ENCODE results near the gene EXOC6B.

The EXOC6B gene

DNA sequence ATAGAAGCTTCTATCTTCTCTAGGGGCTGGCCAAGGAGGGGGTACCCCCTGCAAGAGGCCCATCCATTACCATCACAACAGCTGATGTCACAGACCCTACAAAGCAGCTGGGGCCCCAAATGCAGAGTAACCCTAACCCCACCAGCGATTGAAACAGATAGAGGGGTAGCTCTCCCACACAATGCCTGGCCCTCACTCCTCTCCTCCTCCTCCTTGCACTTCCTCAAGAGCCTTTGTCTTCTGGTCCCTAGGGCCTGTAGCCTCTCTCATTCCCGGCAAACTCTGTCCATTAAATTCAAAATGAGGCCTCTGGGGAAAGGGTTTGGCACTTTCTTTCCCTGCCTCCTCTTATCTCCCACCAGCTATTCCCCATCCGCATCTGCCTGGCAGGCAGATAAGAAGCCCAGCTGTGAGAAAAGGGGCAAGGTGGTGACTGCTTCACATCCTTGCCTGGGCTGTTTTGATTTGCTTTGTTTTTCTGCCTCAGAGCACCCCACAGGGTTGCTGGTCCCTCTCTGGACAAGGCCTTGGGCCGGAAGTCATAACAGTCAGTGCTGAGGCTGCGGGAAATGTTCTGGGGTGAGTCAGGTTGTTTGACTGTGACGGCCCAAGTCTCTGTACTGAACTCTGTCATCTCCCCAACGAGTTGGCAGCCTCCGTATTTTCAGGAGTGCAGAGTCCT lies 652.1 kb downstream of the EXOC6B start:
- Histone ChIP-seq H3K4me3 (no peak overlapping the region), H3K27ac (no peak overlapping the region)

DNA sequence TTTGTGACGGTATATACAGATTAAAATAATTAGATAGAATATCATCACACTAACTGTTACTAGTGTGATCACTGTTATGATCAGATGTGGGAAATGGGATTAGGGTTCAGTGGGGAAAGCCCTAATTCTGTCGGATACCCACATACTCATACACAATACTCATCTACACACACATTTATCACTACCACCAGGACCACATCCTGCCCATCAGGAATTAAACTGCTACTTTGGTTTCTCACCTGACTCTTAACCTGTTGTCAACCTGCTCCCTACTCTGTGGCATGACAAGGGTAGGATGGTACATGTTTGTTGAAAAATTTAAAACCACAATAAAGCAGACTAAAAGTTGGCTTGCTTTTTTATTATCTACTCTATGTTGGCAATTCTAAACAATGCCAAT lies 653.4 kb downstream of the EXOC6B start:
- H3K27ac ChIP-seq: no peak overlapping the region
- H3K4me3 ChIP-seq: no peak overlapping the region

DNA sequence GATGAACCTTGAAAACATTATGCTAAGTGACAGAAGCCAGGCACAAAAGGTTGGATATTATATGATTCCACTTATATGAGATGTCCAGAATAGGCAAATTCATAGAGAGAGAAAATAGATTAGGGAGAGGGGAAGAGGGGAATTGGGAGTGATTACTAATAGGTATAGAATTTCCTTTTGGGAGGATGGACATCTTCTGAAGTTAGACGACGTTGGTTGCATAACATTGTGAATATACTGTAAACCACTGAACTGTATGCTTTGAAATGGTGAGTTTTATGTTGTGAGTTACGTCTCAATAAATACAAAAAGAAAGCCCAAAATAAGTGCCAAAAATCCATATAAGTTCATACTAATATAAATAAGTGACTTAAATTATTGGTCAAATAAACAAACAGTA lies 659.6 kb downstream of the EXOC6B start:
- H3K4me3 ChIP-seq: no peak overlapping the region
- no peak overlapping the region for H3K27ac ChIP-seq

DNA sequence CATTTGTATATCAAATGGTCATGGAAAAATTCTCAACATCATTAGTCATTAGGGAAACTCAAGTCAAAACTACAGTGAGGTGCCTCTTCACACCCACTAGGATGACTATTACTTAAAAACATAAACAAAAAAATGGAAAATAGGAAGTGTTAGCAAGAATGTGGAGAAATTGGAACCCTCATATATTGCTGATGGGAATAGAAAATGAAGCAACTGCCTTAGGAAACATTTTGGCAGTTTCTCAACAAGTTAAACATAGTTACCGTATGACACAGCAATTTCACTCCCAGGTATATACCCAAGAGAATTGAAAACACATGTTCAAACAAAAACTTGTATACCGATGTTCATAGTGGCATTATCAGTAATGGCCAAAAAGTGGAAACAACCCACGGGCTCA lies 660.0 kb downstream of the EXOC6B start:
- no peak overlapping the region for H3K27ac ChIP-seq
- no peak overlapping the region for H3K4me3 ChIP-seq

DNA sequence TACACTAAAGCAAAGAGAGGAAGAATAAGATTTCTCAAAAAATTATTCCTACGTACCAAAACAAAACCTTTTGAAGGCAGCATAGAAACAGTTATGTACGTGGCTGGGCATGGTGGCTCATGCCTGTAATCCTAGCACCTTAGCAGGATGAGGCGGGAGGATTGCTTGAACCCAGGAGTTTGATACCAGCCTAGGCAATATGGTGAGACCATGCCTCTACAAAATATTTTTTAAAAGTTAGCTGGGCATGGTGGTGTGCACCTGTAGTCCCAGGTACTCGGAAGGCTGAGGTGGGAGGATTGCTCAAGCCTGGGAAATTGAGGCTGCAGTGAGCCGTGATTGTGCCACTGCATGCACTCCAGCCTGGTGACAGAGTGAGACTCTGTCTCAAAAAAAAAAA lies 663.3 kb downstream of the EXOC6B start:
- Histone ChIP-seq H3K27ac (no peak overlapping the region), H3K4me3 (no peak overlapping the region)

DNA sequence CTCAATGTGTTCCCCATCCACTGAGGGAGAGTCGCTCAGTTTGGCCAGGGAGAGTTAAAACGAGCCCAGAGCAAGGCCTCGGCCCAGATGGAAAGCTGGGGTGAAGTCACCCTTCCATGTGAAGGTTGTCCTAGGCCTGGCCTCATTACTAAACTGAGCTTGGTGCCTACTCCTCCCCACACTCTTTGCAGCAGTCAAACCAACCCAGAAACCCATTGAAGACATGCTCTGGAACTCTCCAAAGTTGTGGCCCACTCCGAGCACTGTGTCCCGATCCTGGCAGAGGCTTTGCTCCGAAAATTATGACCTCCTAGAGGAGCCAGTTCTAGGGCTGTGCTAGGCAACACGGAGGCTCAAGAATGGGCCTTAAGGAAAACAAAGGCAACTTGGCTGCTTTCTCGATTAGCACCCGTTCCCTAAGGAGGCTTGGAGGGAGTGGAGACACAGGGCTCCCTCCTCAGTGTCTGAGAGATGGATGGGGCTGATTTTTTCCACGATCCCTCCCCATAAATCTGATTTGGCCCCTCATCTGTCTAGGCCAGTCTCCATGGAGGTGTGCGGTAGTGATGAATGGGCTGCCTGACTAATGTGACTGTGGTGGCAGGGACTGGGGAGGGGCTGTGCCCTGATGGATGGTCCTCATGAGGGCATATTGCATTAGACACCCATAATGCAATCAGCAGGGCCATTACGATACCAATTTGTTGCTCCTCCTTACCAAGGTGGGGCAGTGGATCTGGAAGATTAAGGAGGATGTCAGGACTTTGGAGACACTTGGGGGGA lies 666.4 kb downstream of the EXOC6B start:
- Histone ChIP-seq H3K4me3 (no peak overlapping the region), H3K27ac (no peak overlapping the region)

DNA sequence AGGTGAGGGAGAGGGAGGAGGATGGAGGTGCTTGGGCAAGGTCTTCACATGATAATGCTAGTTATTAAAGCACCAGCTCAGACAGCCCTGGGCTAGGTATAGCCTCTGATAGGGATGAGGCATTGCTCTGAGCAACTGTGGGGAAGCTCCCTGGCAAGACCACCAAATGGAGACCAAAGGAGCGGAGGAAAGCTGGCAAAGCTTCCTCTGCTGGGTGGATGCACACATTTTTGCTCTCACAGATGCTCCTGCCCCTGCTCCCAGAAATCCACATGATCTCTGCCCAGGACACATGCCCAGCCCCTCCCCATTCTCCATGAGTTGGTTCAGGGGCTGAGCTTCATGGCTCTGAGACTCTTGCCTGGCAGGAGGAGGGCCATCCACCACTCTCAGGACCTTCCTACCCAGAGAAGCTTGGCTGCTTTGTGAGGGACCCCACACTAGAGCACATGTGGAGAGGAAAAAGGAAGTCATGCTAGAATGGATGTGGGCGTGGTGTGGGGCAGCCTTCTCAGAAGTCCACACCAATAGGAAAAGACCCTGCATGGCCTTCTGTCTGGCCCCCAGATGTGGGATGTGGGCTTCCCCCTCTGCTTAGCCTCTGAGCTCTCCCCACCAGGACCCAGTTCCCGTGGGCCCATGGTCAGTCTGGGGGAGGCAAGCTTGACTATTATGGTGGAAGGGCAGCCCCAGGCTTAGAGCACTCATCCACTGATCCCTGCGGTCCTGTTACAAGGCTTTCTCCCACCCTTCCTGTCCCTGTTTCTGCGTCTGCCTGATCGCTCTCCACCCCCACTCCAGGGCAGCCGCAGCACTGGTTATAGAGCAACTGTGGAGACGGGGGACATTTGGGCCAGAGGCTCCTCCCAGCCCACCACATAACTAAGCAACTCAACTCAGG lies 667.7 kb downstream of the EXOC6B start:
- no peak overlapping the region for H3K4me3 ChIP-seq
- no peak overlapping the region for H3K27ac ChIP-seq

DNA sequence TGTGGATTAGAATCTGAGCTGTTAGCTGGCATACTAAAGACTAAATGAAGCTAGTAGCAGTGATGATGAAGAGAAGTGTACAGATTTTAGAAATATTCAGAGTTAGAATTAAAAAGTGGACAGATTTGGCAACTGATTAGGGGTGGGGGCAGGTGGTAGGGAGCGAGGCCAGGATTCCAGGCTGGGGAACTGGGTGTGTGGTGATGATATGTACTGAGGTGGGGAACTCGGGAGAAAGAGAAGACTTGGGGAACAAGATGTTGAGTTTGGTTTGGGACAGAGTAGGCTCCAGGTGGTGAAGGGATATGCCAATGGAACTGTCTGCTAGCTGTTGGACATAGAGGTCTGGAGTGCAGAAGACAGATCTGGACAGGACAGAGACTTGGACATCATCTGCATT lies 669.0 kb downstream of the EXOC6B start:
- no peak overlapping the region for H3K27ac ChIP-seq
- H3K4me3 ChIP-seq: no peak overlapping the region

DNA sequence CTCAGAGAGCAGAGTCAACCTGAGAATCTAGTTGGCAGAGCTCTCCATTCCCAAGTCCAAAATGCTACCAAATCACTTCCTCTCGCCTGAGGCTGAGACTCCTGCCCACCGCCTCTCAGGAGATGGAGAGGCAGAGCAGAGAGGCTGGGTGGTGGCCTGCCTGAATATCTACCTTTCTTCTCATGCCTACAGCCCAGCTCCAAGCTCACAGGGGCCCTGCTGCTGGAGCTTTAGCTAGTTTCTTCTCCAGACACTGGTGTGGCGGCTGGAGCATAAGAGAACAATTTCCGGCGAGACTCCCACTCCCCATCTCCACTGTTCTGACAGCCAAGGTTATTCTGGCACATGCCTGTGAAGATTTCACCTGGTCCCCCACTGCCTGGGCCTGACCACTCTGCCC lies 670.1 kb downstream of the EXOC6B start:
- no peak overlapping the region for H3K27ac ChIP-seq
- no peak overlapping the region for H3K4me3 ChIP-seq

DNA sequence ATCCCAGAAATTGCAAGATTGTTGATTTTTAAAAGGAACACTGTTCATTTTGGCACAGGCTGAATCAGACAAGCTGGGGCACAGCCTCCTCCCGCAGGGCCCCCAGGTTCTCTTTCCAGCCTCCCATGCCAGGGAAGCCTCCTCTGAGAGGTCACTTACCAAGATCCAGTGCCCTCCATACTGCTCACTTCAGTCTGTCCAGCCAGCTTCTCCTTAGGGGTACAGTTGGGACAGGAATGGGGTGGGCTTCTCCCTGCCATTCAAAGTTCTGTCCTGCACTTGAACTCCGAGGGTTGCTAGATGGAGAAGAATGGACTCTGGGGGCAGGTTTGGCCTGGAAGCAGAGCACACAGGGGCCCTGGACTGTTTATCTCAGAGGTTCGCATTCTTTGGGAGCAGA lies 670.7 kb downstream of the EXOC6B start:
- Histone ChIP-seq H3K4me3 (no peak overlapping the region), H3K27ac (no peak overlapping the region)

DNA sequence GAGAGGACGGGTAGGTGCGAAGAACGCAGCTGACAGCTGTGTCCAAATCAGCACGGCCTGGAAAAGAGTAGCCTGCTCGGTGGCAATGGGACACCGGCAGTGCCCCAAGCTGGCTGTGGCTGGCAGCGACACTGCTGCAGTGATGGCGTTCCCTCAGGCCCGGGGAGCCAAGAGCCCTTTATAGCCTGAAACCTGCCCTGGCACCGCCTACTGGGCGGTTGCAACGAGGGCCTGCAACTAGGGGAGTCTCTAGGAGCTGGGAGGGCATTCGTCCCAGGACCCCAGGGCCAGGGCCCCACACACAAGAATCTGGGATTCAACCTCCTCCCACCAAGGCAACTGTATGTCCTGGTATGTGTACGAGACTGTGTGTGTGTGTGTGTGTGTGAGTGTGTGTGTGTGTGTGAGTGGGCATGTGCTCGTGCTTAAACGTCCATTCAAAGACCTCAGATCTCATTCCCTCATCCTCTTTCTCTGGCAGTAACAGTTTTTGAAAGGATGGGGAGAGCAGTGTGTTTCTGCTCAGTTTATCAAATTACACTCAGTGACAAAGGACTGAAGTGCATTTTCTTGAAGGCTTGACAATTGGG lies 671.4 kb downstream of the EXOC6B start:
- Histone ChIP-seq H3K27ac (no peak overlapping the region), H3K4me3 (no peak overlapping the region)

DNA sequence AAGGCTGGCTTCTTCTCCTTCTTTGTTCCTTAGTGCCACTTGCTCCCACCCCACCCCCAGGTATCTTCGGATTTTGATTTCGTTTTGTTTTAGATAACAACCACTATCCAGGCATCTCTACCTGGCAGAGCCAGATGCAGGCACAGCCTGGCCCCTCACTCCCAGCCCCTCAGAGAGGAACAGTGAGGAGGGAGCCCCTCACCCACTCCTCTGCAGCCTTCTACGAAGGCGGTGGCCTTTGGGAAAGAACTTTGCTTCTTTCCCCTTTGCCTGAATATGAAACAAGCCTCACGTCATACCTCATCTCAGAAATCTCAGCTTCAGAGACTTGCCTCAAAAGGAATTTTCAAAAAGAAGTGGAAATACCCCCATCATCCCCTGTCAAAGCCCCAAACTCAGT lies 671.9 kb downstream of the EXOC6B start:
- Histone ChIP-seq H3K27ac (no peak overlapping the region), H3K4me3 (no peak overlapping the region)

DNA sequence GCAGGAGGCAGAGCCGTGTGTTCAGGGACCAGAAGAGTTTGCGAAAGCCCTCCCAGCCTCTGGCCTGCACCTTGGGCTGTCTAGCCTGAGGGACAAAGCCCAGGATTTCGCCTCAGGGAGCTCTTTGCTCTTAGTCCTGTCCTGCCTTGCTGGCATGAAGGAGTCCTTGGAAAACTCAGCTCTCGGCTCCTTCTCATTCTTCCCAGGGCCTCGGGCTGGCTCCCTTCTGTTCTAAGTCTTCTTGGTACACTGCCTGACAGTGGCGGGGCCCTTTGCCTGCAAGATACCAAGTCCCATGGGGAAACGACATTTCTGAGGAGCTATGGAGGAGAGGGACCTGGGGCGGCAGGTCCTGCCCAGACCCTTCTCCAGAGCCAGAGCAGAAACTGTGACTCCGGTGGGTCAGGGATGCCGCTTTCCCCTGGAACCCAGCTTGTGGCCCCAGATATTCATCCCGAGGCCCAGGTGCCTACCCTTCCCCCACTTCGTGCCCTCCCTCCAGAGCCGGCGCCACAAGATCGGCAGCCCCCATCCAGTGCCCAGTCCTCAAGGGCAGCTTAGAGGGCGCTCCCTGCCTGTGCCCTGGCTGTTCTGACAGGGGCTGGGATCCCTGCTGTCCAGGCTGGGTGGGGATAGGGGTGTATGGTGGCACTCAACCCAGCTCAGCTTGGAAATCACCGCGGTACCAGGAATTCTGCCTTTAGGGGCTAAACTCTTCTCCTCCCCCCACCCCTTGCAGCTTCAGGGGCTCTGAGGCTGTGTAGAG lies 672.6 kb downstream of the EXOC6B start:
- no peak overlapping the region for H3K27ac ChIP-seq
- H3K4me3 ChIP-seq: no peak overlapping the region

DNA sequence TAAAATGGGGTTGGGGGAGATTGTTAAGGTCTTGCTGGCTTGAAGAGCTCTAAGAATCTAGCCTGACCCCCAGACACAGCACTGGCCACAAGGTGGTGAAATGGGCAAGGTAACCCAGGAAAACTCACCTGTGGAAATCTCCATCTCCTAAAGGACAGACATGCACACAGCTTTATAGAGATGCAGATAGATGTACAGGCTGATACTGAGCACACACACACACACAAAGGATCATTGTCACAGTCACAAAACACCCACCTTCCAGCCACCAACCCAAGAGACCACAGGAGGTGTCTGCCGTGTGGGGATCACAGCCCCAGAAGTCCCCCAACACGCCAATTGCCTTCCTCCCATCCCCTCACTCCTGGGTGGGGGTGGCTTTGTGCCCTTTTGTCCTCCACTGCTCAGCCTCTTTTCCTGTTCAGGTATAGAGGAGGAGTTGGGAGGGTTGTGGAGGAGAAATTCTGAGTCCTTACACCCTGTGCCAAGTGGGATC lies 674.9 kb downstream of the EXOC6B start:
- Histone ChIP-seq H3K4me3 (no peak overlapping the region), H3K27ac (no peak overlapping the region)

DNA sequence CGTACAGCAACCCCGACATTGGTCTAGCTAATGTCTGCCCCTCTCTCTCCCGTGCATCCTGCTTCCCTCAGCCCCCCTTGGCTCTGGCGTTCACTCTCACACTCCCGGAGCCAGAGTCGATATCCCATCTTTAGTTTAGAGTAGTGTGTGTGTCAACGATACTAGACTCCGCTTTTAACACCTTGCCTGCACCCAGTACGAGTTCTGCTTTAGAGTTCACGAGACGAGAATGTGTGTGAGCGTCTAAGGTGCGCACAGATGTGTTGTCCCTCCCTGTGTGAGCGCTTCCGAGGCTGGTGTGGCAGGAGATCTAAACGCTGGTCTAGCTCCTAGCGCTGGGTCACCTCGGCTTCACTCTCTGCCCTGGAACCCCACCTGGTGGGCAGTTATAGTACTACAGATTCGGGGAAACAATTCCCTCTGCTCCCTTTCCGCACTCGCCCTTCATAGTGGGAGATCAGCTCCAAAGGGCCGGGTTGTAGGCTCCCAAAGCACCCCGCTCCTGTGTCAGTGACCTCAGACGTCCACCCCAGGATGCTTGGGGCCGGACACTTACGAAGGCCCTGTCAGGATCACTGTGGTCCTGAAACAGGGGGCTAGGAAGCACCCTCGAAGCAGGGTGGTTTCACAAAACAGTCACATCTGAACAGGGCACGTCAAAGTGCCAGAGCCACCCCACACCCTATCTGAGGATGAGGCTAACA lies 675.5 kb downstream of the EXOC6B start:
- Histone ChIP-seq H3K4me3 (peak overlapping the region in 6 of 7 experiments; percentile 18 to 43 (median 28)), H3K27ac (no peak overlapping the region)

DNA sequence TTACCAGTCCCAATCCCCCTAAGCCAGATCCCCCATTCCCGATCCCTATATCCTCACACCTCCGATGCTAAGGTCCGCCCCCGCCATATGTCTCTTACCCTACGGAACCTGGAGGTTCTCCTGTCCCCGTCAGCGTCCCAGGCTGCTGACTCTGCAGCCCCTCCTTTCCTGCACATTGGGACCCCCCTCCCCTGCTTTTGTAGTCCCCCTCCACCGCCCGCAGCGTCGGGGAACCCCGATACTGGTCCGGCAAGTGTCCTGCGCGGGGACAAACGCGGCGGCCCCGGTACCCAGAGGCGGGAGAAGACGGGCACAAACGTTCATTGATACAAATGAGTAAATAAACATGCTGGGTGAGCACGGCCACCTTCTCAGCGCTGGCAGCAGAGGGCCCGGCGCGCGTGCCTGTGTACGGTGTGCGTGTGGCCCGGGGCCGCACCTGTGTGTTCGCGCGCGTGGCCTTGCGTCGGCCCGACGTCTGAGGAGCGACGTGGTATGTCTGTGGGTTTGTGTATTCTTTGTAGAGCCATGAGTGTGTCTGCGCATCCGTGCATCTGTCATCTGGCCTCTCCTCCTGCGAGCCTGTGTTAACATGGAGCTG lies 676.2 kb downstream of the EXOC6B start:
- Histone ChIP-seq H3K4me3 (peak overlapping the region; percentile 18 to 43 (median 28)), H3K27ac (peak overlapping the region in 1 of 21 experiments; percentile 24)

DNA sequence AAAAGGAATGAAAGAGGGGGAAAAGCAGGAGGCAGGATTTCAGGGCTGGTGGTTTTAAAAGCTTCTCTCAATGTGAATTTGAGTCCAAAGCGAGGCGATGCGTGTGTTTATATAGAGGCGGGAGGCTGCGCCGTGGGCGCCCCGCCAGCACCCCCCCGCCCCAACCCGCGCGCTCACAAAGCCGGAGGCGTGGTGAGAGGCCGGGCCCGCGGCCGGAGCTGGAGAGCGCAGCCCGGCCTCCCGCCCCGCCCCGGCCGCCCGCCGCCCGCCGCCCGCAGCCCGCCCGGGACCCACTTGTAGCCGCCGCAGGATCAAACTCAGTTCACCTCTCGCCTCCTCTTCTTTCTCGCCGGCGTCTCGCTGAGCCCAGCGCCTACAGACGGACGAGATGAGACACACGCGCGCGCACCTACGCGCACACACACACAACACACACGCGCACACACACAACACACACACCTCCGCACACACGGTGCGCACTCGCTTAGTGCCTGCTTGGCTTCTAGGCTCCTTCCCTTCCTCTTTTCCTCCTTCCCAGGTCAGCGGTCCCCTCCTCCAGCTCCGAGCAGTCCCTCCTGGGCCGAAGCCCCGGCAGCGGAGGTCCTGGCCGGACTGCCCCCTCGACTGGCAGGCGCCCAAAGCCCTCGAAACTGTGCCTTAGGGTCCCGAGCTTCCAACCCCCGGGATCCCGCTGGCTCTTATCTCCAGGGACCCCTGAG lies 676.8 kb downstream of the EXOC6B start:
- Histone ChIP-seq H3K27ac (peak overlapping the region in 3 of 21 experiments; percentile 24 to 67 (median 53)), H3K4me3 (peak overlapping the region; percentile 22 to 43 (median 28))
